Hepatocyte (in vitro differentiated cells): ENCODE data around the gene CLEC14A.

Source experiments
- EZH2 ChIP-seq: fragments of 200-600 bp; sonication (generic); IDR thresholded peaks from 2 replicates; pipeline ENCODE4 v1.6.1; 2016; ENCODE audit warnings: antibody characterized with exemption, mild to moderate bottlenecking, borderline replicate concordance
- EZH2phosphoT487 ChIP-seq: fragments of 200-600 bp; sonication (generic); IDR thresholded peaks from one replicate; pipeline ENCODE4 v1.6.1; 2018; ENCODE audit warnings: antibody characterized with exemption, mild to moderate bottlenecking, low read depth, moderate library complexity; ENCODE audit not compliant: unreplicated experiment, severe bottlenecking
- TF ChIP-seq, protein P1 (sequence below): fragments of 200-600 bp; sonication (generic); IDR thresholded peaks from 2 replicates; pipeline ENCODE4 v1.5.1; 2016; ENCODE audit warnings: antibody characterized with exemption, mild to moderate bottlenecking; ENCODE audit not compliant: poor library complexity

DNA sequence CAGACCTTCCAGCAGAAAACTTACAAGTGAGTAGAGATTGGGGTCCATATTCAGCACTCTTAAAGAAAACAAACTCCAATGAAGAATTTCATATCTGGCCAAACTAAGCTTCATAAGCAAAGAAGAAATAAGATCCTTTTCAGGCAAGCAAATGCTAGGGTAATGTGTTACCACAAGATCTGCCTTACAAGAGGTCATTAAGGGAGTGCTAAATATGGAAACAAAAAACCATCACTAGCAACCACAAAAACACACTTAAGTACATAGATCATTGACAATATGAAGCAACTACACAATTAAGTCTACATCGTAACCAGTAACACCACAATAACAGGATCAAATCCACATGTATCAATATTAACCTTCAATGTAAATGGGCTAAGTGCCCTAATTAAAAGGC, 47.1 kb upstream of the CLEC14A start:
- TF ChIP-seq, protein P1, sequence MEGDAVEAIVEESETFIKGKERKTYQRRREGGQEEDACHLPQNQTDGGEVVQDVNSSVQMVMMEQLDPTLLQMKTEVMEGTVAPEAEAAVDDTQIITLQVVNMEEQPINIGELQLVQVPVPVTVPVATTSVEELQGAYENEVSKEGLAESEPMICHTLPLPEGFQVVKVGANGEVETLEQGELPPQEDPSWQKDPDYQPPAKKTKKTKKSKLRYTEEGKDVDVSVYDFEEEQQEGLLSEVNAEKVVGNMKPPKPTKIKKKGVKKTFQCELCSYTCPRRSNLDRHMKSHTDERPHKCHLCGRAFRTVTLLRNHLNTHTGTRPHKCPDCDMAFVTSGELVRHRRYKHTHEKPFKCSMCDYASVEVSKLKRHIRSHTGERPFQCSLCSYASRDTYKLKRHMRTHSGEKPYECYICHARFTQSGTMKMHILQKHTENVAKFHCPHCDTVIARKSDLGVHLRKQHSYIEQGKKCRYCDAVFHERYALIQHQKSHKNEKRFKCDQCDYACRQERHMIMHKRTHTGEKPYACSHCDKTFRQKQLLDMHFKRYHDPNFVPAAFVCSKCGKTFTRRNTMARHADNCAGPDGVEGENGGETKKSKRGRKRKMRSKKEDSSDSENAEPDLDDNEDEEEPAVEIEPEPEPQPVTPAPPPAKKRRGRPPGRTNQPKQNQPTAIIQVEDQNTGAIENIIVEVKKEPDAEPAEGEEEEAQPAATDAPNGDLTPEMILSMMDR = no peak
- no peak for TF ChIP-seq EZH2
- TF ChIP-seq EZH2phosphoT487 = no peak
